Heart right ventricle (tissue), 16 donors: ENCODE results near the gene HIVEP3. TPM values are rescaled to one million over a fixed set of nuclear protein-coding genes. Genes with fewer than 3 reads are reported as not detected.
A peak's percentile ranks its signal among the peaks of the same experiment; 100 is the strongest.

Experiments used
- ATAC-seq, 8 donors: fragments of 200-7000 bp; cut with Tn5 transposase; one replicate each; pipeline ENCODE4 v1.9.1; 2020; ENCODE audit warnings: mild to moderate bottlenecking in 8 of 8, moderate library complexity in 8 of 8, moderate number of reproducible peaks in 1 of 8
- DNase-seq, 2 donors: peaks; one replicate each; pipeline ENCODE4 v3.0.0-alpha.2; 2020
- H3K27ac ChIP-seq, 10 donors: fragments of 200-600 bp; sonication (generic) in 2 of 10; one replicate each; pipeline versions ENCODE4 v1.5.0 to v1.8.0; 2020 to 2022; ENCODE audit warnings: mild to moderate bottlenecking in 3 of 10
- H3K27me3 ChIP-seq, 7 donors: fragments of 200-600 bp; one replicate each; pipeline ENCODE4 v1.8.0; 2021 to 2022; ENCODE audit warnings: mild to moderate bottlenecking in 2 of 7
- H3K36me3 ChIP-seq, 9 donors: fragments of 200-600 bp; sonication (generic) in 1 of 9; one replicate each; pipeline versions ENCODE4 v1.5.0 to v1.8.0; 2020 to 2022; ENCODE audit warnings: mild to moderate bottlenecking in 2 of 9
- H3K4me1 ChIP-seq, 9 donors: fragments of 200-600 bp; sonication (generic) in 1 of 9; one replicate each; pipeline versions ENCODE4 v1.5.0 to v1.8.0; 2020 to 2022; ENCODE audit warnings: mild to moderate bottlenecking in 4 of 9
- H3K4me3 ChIP-seq, 10 donors: fragments of 200-600 bp; sonication (generic) in 2 of 10; one replicate each; pipeline versions ENCODE4 v1.5.0 to v1.8.0; 2020 to 2022; ENCODE audit warnings: mild to moderate bottlenecking in 7 of 10, moderate library complexity in 2 of 10
- H3K9me3 ChIP-seq, 11 donors: fragments of 200-600 bp in 10 of 11; sonication (generic) in 2 of 11; one replicate each; pipeline versions ENCODE4 v1.5.0 to v1.8.0; 2013 to 2022; ENCODE audit warnings: mild to moderate bottlenecking in 2 of 11, control low read depth in 1 of 11, moderate library complexity in 1 of 11
- WGBS, 2 donors: extraction: QIAGEN DNeasy Blood & Tissue Kit; methylation state at CpG; one replicate each; pipeline ENCODE4 v1.1.7; 2013; ENCODE audit warnings: inconsistent platforms in 1 of 2; 5-methylcytosine and 5-hydroxymethylcytosine counted together
- intact Hi-C, 10 donors: fragments of 100-400 bp; cut with DNase I; formaldehyde crosslinking; loops; one replicate each; pipeline versions ENCODE4 v1.11.1 to v1.14.2; 2022
- polyA plus RNA-seq, 2 donors: library from polyadenylated mRNA; stranded (reverse); fragments of 200-250 nt; gene quantifications; one replicate each; pipeline ENCODE4 v1.2.3, GENCODE V29; 2013
- total RNA-seq, 10 donors: library from RNA; stranded (reverse); fragmentation: NEBNext Ultra II Directional in 3 of 10; extraction: Animal tissue kit (Norgen Biotek cat#: 25700) in 3 of 10; gene quantifications; one replicate each; pipeline versions ENCODE4 v1.2.1 to v1.2.4, GENCODE V29; 2021 to 2023
- TF ChIP-seq, protein P1 (sequence below), 9 donors: fragments of 200-600 bp; sonication (generic) in 2 of 9; IDR thresholded peaks; one replicate each; pipeline versions ENCODE4 v1.5.0 to v1.8.0; 2021 to 2022; ENCODE audit warnings: antibody characterized with exemption in 9 of 9, mild to moderate bottlenecking in 5 of 9, moderate library complexity in 1 of 9
- donor health status: Arrhythmogenic right ventricular cardiomyopathy.
- donor health status: ischemic (EF 13 %, LVEDD 7.1; RV severe dilation, severe dysfunction).
- donor health status: healthy with polysubstance abuse.
- donor health status: DM: no; HTN: yes; CAD: no.
- donor health status: DM: no; HTN: no; CAD: no.
- donor health status: ischemic (EF 25% LVEDD 6.9; RV normal size, moderate dysfunction).
- donor health status: ischemic (EF 25% LVEDD 5.7; RV mildly dilated, moderate dysfunction).
- donor health status: healthy.
- donor health status: DM: yes; HTN: yes; CAD: no.
- donor health status: Ischemic cardiomyopathy.
- donor health status: ischemic (EF 35%, LVEDD 5.7; RV mildly dilated, moderate dysfunction).
- donor health status: nonischemic (EF 11% LVEDD 7.7; RV severe dilation, severe dysfunction).
- donor health status: DM: yes; HTN: yes; CAD: no.
- donor health status: PGD.
- donor health status: ischemic (EF 29% LVEDD 5.4; RV normal size, mild dysfunction).
- donor health status: nonischemic (EF 23%, LVEDD 6.1; RV moderate dilation, normal function).

Gene HIVEP3
- total and polyA plus RNA-seq, 12 donors: 2.6 to 7.5 (median 5.2) TPM

DNA sequence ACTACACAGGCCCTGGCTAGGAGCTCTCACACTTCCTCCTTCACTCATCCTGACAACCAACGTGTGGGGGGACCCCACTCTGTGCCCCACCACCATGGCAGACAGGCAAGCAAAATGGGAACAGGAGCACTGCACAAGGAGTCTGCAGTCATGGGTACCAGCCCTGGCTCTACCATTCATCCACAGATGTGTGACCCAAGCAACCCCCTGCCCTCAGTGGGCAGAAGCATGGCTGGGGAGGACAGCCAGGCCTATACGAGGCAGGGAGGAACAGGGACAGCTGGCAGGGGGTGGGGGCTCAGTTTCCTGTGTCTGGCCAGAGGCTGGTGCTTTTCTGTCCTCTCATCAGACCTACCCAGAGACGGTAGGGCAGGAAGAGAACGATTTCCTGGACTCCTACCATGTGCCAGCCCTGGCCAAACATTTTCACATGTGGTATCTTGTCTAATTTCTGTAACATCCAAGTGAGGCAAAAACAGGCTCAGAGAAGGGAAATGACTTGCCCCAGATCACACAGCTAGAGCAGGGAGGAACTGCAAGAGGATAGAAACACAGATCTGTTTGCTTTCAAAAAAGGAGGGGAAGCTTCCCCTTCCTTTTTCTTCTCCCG is 178.0 kb downstream of the HIVEP3 start:
- no peaks in the 10 kb centered on the region for H3K27me3 ChIP-seq
- no peak for DNase-seq
- TF ChIP-seq, protein P1, sequence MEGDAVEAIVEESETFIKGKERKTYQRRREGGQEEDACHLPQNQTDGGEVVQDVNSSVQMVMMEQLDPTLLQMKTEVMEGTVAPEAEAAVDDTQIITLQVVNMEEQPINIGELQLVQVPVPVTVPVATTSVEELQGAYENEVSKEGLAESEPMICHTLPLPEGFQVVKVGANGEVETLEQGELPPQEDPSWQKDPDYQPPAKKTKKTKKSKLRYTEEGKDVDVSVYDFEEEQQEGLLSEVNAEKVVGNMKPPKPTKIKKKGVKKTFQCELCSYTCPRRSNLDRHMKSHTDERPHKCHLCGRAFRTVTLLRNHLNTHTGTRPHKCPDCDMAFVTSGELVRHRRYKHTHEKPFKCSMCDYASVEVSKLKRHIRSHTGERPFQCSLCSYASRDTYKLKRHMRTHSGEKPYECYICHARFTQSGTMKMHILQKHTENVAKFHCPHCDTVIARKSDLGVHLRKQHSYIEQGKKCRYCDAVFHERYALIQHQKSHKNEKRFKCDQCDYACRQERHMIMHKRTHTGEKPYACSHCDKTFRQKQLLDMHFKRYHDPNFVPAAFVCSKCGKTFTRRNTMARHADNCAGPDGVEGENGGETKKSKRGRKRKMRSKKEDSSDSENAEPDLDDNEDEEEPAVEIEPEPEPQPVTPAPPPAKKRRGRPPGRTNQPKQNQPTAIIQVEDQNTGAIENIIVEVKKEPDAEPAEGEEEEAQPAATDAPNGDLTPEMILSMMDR (IDR thresholded peaks at IDR 0.05): no peak
- 53 to 67% methylated on average over 5 of the region's 5 CpGs for WGBS, 2 donors
- no peak overlapping the region for H3K4me3 ChIP-seq
- peak overlapping the region in 2 of 10 donors; percentile 23 to 86 for H3K27ac ChIP-seq
- no peaks in the 10 kb centered on the region for H3K36me3 ChIP-seq
- H3K9me3 ChIP-seq: no peaks in the 10 kb centered on the region
- H3K4me1 ChIP-seq: peaks cover 0 to 61% (median 15%) of the 10 kb centered on the region in 9 donors
- ATAC-seq: no peak
- intact Hi-C loops: no loop called here

DNA sequence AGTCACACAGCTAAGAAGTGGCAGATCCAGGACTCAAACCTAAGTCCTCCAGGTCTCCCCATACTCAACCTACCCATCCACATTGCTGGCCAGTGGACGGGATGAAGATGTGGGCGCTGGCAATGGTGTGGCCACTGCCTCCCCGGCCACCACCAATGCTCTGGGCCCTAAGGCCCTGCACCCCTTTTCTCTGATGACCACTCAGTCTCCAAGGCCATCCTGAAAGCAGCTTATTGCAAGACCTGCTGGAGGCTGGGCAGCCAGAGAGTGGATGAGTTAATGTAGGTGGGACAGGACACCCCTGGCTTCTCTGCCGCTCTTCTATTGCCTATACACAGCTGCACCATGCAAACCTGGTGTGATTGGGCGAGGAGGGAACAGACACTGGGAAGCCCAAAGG is 178.7 kb downstream of the HIVEP3 start:
- no peak for DNase-seq
- Histone ChIP-seq H3K4me1 (peaks cover 0 to 68% (median 18%) of the 10 kb centered on the region in 9 donors), H3K27ac (peak overlapping the region in 2 of 10 donors; percentile 23 to 86), H3K4me3 (no peak overlapping the region), H3K27me3 (no peaks in the 10 kb centered on the region), H3K9me3 (no peaks in the 10 kb centered on the region), H3K36me3 (no peaks in the 10 kb centered on the region)
- 86 to 100% methylated on average over 5 of the region's 5 CpGs for WGBS, 2 donors
- TF ChIP-seq, protein P1 (IDR thresholded peaks at IDR 0.05): no peak
- intact Hi-C loops: no loop called here
- no peak for ATAC-seq

- H3K4me3 ChIP-seq: peak overlapping the region in 2 of 10 donors; percentile 10 to 34
- WGBS, 2 donors: 58 to 63% methylated on average over 21 of the region's 21 CpGs
- peak; percentile 69 to 75 for DNase-seq
- no peaks in the 10 kb centered on the region for H3K27me3 ChIP-seq
- H3K9me3 ChIP-seq: no peaks in the 10 kb centered on the region
- ATAC-seq: peak; percentile 69 to 86 (median 76)
- peak overlapping the region in 5 of 10 donors; percentile 2 to 86 (median 50) for H3K27ac ChIP-seq
- TF ChIP-seq, protein P1 (IDR thresholded peaks at IDR 0.05): no peak
- peaks cover 0 to 75% (median 18%) of the 10 kb centered on the region in 9 donors for H3K4me1 ChIP-seq
- intact Hi-C loops: loop anchor here in 1 of 10 donors (5.0 kb wide), 1 partner anchor 77 kb away; no protein-coding TSS in a partner anchor
- no peaks in the 10 kb centered on the region for H3K36me3 ChIP-seq
These were observed 179.4 kb downstream of the HIVEP3 start for GRCh38 chr1:41739061-41739955.

DNA sequence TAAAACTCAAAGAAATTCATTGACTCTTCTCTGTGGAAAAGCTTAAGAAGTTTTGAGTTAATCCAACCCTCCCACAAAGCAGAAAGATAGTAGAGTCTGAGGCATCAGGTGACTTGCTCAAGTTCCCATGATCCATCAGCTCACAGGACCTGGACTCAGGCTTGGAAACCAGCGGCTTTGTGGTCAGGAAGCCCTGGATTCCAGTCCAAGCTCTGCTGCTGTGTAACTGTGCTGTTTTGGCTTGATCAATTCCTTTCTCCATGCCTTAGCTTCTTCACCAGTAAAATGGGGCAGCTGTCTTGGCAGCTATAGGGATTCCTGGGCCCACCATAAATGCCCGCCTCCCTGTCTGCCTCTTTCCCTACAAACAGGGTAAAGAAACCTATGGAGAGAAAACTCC is 180.2 kb downstream of the HIVEP3 start:
- no peak for ATAC-seq
- Histone ChIP-seq H3K36me3 (no peaks in the 10 kb centered on the region), H3K9me3 (no peaks in the 10 kb centered on the region), H3K27me3 (no peaks in the 10 kb centered on the region), H3K4me1 (peaks cover 0 to 82% (median 19%) of the 10 kb centered on the region in 9 donors), H3K4me3 (peak overlapping the region in 1 of 10 donors; percentile 34), H3K27ac (peak overlapping the region in 3 of 10 donors; percentile 2 to 86 (median 53))
- no peak for DNase-seq
- TF ChIP-seq, protein P1 (IDR thresholded peaks at IDR 0.05): no peak
- WGBS, 2 donors: 93 to 95% methylated on average over 2 of the region's 2 CpGs
- intact Hi-C loops: loop anchor here in 1 of 10 donors (5.0 kb wide), 1 partner anchor 76 kb away; no protein-coding TSS in a partner anchor
